GM19240 (cell line): Measurements from ENCODE around the gene LYVE1.

Experiments
- DNase-seq: peaks from one replicate; pipeline ENCODE4 v3.0.0; 2011; ENCODE audit warnings: low spot score; ENCODE audit not compliant: insufficient read length

Gene LYVE1

DNA sequence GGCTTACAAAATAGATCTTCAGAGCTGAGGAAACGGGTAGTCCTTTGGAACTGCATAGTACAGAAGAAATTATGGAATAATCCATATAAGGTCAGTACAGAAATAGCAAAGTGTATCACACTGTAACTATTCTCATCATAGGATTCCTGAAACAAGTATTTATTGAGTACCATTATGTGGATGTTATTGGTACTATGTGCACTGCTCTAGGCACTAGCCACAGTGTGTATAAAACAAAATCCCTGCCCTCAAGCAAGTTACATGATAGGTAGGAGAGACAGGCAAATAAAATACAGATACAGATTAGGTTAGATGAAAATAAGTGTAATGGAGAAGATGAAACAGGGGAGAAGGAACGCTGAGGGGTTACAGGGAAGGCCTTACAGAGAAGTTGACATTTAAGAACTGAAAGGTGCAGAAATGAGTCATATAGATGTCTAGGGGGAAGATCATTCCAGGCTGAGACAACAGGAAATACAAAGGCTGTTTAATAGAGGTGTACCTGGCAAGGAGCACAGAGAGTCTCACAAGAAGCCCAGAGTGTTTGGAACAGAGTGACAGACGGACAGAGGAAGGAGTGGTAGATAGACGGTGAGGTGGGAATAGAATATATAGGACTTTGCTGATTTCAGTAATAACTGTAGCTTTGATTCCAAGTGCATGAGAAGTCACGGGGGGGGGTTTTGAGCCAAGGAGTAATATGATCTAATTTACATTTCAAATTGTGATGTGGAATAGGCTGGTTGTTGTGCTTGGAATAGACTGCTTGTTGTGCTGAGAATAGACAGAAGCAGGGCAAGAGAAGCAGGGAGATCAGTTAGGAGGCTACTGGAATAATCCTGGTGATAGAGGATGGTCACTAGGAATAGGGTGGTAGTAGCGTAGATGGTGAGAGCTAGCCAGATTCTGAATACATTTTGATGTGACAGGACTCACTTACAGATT, 41.2 kb downstream of the LYVE1 start:
- no peak for DNase-seq

GRCh38 chr11:10524471-10524870, 44.0 kb downstream of the LYVE1 start:
- no peak for DNase-seq

DNA sequence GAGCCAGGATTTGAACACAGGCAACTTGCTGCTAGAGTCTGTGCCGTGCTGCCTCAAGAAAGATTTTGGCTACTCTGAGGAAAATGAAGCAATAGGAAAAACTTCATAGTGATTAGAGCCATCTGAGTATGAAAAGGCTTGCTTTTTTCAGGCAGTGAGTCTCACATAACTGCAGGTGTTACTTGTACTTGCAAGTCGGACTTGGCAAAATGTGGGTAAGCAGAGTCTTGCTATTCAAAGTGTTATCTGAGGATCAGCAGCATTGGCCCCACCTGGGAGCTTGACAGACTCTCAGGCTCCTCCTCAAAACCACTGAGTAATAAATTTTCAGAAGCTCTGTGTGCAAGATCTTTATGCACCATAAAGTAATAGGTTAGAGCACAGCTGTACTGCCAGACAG, 45.5 kb downstream of the LYVE1 start:
- no peak for DNase-seq

DNA sequence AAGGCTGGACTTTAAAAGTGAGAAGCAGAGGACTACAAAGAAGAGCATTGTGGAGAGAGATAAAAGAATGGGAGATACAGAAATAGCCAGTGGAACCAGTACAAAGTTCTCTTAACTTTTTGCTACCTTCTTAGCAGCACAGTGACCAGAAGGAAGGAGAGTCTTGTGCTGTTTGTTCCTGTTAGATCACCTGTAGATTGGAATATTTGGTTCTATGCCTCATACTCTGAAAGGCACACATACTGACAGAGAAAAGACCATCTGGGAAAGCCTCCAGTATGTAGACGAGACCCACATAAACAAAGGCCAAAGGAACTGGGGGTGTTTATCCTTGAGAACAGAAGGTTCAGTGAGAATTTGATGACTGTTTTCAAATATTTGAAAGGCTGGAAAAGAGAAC, 46.2 kb downstream of the LYVE1 start:
- DNase-seq, result no peak

GRCh38 chr11:10520562-10520961, 47.9 kb downstream of the LYVE1 start:
- no peak for DNase-seq

DNA sequence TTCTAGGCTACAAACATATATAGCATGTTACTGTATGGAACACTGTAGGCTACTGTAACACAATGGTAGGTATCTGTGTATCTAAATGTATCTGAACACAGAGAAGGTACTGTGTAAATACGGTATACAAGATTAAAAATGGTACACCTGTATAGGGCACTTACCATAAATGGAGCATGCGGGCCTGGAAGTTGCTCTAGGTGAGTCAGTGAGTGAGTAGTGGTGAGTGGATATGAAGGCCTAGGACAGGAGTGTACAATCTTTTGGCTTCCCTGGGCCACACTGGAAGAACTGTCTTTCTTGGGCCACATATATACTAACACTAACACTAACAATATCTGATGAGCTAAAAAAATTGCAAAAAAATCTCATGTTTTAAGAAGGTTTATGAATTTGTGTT, 48.8 kb downstream of the LYVE1 start:
- no peak for DNase-seq

DNA sequence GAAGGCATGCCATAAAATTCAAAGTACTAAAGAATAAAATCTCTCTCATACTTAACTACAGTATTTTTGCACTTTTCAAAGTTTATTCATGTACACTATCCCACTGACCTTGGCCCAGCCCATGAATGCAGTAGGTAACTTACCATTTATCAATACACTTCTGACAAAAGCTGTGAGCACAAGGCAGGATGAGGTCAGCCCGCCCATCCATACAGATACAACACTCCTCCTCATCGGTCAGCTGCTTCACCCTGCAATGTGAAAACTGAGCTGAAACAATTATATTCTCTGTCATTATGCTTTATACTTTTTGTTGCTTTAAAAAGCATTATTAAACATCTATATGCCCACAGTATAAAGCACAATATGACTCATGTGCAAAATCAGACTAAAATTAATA, 49.6 kb downstream of the LYVE1 start:
- no peak for DNase-seq

DNA sequence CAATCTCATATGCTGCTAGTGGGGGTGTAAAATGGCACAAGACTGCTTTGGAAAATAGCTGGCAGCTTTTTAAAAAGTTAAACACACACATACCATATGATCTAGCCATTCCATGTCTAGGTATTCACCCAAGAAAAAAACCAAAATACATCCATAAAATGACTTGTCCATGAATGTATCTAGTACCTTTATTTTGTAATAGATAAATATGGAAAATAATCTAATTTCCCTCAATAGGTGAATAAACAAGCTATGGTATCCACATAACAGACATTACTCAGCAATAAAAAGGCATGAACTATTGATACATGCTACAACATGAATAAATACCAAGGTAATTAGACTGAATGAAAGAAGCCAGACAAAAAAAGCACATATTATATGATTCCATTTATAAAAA, 50.3 kb downstream of the LYVE1 start:
- no peak for DNase-seq

GRCh38 chr11:10515418-10515817, 53.0 kb downstream of the LYVE1 start:
- DNase-seq, result no peak

GRCh38 chr11:10514709-10515108, 53.8 kb downstream of the LYVE1 start:
- no peak for DNase-seq

DNA sequence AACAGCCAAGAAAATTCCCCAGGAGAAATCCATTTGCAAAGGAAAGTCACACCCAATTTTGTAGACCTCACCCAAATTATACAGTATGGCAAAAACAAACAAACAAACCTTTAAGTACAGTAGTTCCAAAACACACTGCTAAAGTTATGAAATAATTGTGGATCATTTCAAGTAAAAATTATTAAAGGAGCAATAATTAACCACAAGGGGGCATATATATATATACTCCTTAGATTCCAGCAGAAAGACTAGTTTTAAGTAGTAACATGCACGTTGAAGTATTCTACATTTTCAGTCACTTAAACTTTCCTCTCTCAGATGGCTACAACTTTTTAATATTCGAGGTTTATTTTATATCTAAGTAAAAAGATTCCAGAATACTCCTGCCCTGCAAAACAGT, 54.3 kb downstream of the LYVE1 start:
- no peak for DNase-seq

DNA sequence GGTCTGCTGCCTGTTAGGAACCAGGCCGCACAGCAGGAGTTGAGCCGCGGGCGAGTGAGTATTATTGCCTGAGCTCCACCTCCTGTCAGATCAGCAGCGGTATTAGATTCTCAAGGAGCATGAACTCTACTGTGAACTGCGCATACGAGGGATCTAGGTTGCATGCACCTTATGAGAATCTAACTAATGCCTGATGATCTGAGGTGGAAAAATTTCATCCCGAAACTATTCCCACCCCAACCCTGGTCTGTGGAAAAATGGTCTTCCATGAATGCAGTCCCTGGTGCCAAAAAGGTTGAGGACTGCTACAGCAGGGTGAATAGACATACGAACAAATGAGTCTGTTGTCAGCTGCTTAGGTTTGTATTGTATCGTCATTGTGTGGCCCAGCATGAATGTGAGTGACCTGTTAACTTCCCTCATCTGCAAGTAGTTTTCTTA, 57.3 kb downstream of the LYVE1 start:
- DNase-seq, result no peak
